GM06990 (cell line): ENCODE measurements around the gene NDUFS6.

Source experiments
- DNase-seq: peaks from one replicate; pipeline ENCODE4 v3.0.0-alpha.2; 2011; ENCODE audit not compliant: insufficient read length; ENCODE audit errors: extremely low read depth
- H3K27me3 ChIP-seq: replicated peaks from 2 replicates; pipeline ENCODE4 v1.6.0; 2011; ENCODE audit warnings: low read length; ENCODE audit not compliant: control insufficient read depth, insufficient read depth
- H3K36me3 ChIP-seq: 2 replicates; pipeline ENCODE4 v1.5.1; 2011; ENCODE audit warnings: low read length; ENCODE audit not compliant: control insufficient read depth, insufficient read depth
- H3K4me3 ChIP-seq: replicated peaks from 2 replicates; pipeline ENCODE4 v1.5.1; 2011; ENCODE audit warnings: low read depth, mild to moderate bottlenecking, control low read depth, low read length
- CTCF ChIP-seq: IDR thresholded peaks from 2 replicates; pipeline ENCODE4 v1.5.1; 2011; ENCODE audit warnings: low read length, control low read depth, mild to moderate bottlenecking, inconsistent platforms; ENCODE audit not compliant: insufficient read depth, poor library complexity, severe bottlenecking

NDUFS6 gene

GRCh38 chr5:1760231-1760630 lies 41.0 kb upstream of the NDUFS6 start:
- H3K27me3 ChIP-seq: no peaks in the 10 kb centered on the region; the same call in 1 of the 2 replicates
- TF ChIP-seq CTCF: no peak
- H3K4me3 ChIP-seq: no peak overlapping the region
- no peak for DNase-seq
- no peaks in the 10 kb centered on the region for H3K36me3 ChIP-seq

- no peak for TF ChIP-seq CTCF
- Histone ChIP-seq H3K27me3 (no peaks in the 10 kb centered on the region; the same call in 1 of the 2 replicates), H3K36me3 (no peaks in the 10 kb centered on the region), H3K4me3 (no peak overlapping the region)
- DNase-seq: no peak
Measured at GRCh38 chr5:1760656-1761452, 40.4 kb upstream of the NDUFS6 start.

DNA sequence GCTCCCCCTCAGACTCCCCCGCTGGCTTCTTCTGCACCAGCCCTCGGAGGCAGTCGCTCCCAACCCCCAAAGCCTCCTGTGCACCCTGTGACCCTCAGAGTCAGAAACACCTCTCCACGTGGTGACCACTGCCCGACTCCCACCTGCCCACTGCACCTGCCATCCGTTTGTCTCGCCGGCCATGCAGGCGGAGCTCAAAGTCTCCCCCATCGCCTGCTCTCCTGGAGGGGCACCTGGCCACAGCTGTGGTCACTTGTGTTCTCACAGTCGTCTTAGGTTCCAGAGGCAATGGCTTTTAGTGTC lies 39.8 kb upstream of the NDUFS6 start:
- no peak overlapping the region for H3K4me3 ChIP-seq
- no peak for TF ChIP-seq CTCF
- no peaks in the 10 kb centered on the region; the same call in 1 of the 2 replicates for H3K27me3 ChIP-seq
- no peaks in the 10 kb centered on the region for H3K36me3 ChIP-seq
- no peak for DNase-seq

GRCh38 chr5:1762121-1762882 lies 38.9 kb upstream of the NDUFS6 start:
- DNase-seq: no peak
- Histone ChIP-seq H3K4me3 (no peak overlapping the region), H3K27me3 (no peaks in the 10 kb centered on the region; the same call in 1 of the 2 replicates), H3K36me3 (no peaks in the 10 kb centered on the region)
- no peak for TF ChIP-seq CTCF

DNA sequence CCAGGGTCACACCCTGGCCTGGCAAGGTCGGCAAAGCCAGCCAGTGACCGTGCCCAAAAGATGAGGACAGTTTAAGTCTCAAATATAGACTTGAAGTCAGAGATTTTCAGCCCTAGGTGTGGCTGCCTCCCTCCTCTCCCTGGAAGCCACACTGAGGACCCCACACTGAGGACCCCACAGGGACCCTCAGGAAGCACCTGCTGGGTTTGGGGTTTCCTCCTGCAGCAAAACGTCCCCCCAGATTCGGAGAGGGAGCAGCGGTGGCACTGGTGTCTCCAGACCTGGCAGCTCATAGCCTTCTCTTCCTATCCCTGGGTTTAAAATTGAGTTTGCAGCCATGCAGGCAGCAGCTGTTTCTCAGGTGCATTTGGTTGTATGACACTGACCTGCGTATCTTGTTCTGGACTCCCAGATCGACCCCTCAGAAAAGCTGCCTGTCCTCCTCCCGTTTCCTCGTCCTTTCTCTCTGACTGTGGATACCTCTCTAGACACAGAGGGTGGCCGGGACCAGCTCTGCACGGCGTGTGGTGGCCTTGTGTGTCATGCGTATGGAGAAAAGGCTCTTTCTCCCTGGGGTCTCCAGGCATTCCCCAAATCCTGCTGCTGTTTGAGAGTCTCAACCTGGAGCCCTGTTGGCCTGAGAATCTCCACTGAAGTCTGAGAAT lies 38.2 kb upstream of the NDUFS6 start:
- Histone ChIP-seq H3K4me3 (no peak overlapping the region), H3K36me3 (no peaks in the 10 kb centered on the region), H3K27me3 (no peaks in the 10 kb centered on the region; the same call in 1 of the 2 replicates)
- DNase-seq: no peak
- no peak for TF ChIP-seq CTCF
